Caco-2 (cell line): ENCODE measurements around the gene TBC1D17. TPM values are rescaled to one million over a fixed set of nuclear protein-coding genes. Genes with fewer than 3 reads are reported as not detected.
A peak's percentile ranks its signal among the peaks of the same experiment; 100 is the strongest.

Source experiments
- BruUV-seq: library from RNA; stranded (reverse); fragments of 400-500 nt; replicated peaks from 2 replicates; lab custom pipeline; 2021; lab: Mats Ljungman, UMichigan
- CTCF ChIA-PET: fragments of 300-600 bp; sonication (Branson Sonifier 250); formaldehyde crosslinking; loops from one replicate; lab custom pipeline; 2022; ENCODE audit warnings: antibody characterized with exemption; lab: Charles Lee
- POLR2A ChIA-PET: fragments of 300-600 bp; sonication (Branson Sonifier 250); formaldehyde crosslinking; loops from one replicate; lab custom pipeline; 2022; ENCODE audit warnings: antibody characterized with exemption; lab: Charles Lee
- DNase-seq, 2 experiments: peaks; one replicate each; pipeline versions ENCODE4 v3.0.0 to v3.0.0-alpha.2; 2020 to 2022
- H3K27me3 ChIP-seq: replicated peaks from 2 replicates; pipeline ENCODE4 v1.6.0; 2011; ENCODE audit warnings: low read length; ENCODE audit not compliant: control insufficient read depth, insufficient read depth
- H3K36me3 ChIP-seq: 2 replicates; pipeline ENCODE4 v1.5.1; 2011; ENCODE audit warnings: low read length; ENCODE audit not compliant: control insufficient read depth, insufficient read depth
- H3K4me1 ChIP-seq: fragments of 250-450 bp; sonication (Bioruptor Pico); 2 replicates; pipeline ENCODE4 v1.5.1; 2020; ENCODE audit warnings: mild to moderate bottlenecking
- H3K4me3 ChIP-seq: 2 replicates; pipeline ENCODE4 v1.5.1; 2011; ENCODE audit warnings: low read depth, mild to moderate bottlenecking, control low read depth, low read length
- H3K9me3 ChIP-seq: fragments of 250-450 bp; sonication (Bioruptor Pico); 2 replicates; pipeline ENCODE4 v1.5.1; 2020; ENCODE audit warnings: mild to moderate bottlenecking, moderate library complexity
- H3K27ac Mint-ChIP-seq: one replicate; pipeline ENCODE4 v1.8.0; 2022; ENCODE audit warnings: mixed read lengths; ENCODE audit not compliant: unreplicated experiment
- H3K27me3 Mint-ChIP-seq: one replicate; pipeline ENCODE4 v1.8.0; 2022; ENCODE audit warnings: mixed read lengths; ENCODE audit not compliant: insufficient read depth, unreplicated experiment
- H3K36me3 Mint-ChIP-seq: one replicate; pipeline ENCODE4 v1.8.0; 2022; ENCODE audit warnings: mild to moderate bottlenecking, mixed read lengths; ENCODE audit not compliant: insufficient read depth, unreplicated experiment
- H3K4me1 Mint-ChIP-seq: one replicate; pipeline ENCODE4 v1.8.0; 2022; ENCODE audit warnings: low read depth, mixed read lengths; ENCODE audit not compliant: unreplicated experiment
- H3K4me3 Mint-ChIP-seq: one replicate; pipeline ENCODE4 v1.8.0; 2022; ENCODE audit warnings: mild to moderate bottlenecking, moderate library complexity, mixed read lengths; ENCODE audit not compliant: unreplicated experiment
- H3K9me3 Mint-ChIP-seq: one replicate; pipeline ENCODE4 v1.8.0; 2022; ENCODE audit warnings: mixed read lengths; ENCODE audit not compliant: unreplicated experiment
- intact Hi-C: fragments of 100-400 bp; cut with micrococcal nuclease; formaldehyde crosslinking; loops from one replicate; pipeline ENCODE4 v1.10.0; 2022; ENCODE audit not compliant: unreplicated experiment
- total RNA-seq: library from RNA; stranded (reverse); gene quantifications from 2 replicates; pipeline ENCODE4 v1.2.3, GENCODE V29; 2022
- TF ChIP-seq, protein P1 (sequence below), 2 experiments: fragments of 200-600 bp in 1 of 2; IDR thresholded peaks; 1 replicate in 1 of 2; 2 replicates in 1 of 2; pipeline versions ENCODE4 v1.5.1 to v1.8.0; 2011 to 2022; ENCODE audit warnings: antibody characterized with exemption in 1 of 2, control low read depth in 1 of 2, inconsistent platforms in 1 of 2, low read depth in 1 of 2, low read length in 1 of 2, mild to moderate bottlenecking in 1 of 2, moderate library complexity in 1 of 2; ENCODE audit not compliant: insufficient read depth in 1 of 2, severe bottlenecking in 1 of 2, unreplicated experiment in 1 of 2

Gene TBC1D17
- total RNA-seq, 1 experiment from 2014 or later, result 55.3 TPM

DNA sequence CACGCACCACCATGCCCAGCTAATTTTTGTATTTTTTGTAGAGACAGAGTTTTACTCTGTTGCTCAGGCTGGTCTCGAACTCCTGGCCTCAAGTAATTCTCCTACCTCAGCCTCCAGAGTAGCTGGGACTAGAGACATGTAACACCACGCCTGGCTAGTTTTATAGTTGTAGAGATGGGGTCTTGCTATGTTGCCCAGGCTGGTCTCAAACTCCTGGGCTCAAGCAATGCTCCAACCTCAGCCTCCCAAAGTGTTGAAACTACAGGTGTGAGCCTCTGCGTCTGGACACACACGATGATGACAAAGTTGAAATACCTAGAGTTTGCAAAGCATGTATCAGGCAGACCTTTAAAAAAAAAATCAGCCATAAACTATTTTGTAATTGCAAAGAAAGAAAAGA is 31.1 kb upstream of the TBC1D17 start:
- ChIA-PET CTCF (no interaction called here), POLR2A (no interaction called here)
- Histone ChIP-seq H3K27me3 (no peaks in the 10 kb centered on the region), H3K36me3 (no peaks in the 10 kb centered on the region), H3K4me3 (no peak overlapping the region), H3K4me1 (peaks cover 5% of the 10 kb centered on the region), H3K9me3 (no peaks in the 10 kb centered on the region)
- DNase-seq, result no peak
- Mint-ChIP-seq H3K9me3 (peaks cover 16% of the 10 kb centered on the region), H3K36me3 (peaks cover 42% of the 10 kb centered on the region), H3K4me3 (no peak overlapping the region), H3K27me3 (no peaks in the 10 kb centered on the region), H3K4me1 (peaks cover 7% of the 10 kb centered on the region), H3K27ac (no peak overlapping the region)
- BruUV-seq, result no TSS peak
- TF ChIP-seq, protein P1, sequence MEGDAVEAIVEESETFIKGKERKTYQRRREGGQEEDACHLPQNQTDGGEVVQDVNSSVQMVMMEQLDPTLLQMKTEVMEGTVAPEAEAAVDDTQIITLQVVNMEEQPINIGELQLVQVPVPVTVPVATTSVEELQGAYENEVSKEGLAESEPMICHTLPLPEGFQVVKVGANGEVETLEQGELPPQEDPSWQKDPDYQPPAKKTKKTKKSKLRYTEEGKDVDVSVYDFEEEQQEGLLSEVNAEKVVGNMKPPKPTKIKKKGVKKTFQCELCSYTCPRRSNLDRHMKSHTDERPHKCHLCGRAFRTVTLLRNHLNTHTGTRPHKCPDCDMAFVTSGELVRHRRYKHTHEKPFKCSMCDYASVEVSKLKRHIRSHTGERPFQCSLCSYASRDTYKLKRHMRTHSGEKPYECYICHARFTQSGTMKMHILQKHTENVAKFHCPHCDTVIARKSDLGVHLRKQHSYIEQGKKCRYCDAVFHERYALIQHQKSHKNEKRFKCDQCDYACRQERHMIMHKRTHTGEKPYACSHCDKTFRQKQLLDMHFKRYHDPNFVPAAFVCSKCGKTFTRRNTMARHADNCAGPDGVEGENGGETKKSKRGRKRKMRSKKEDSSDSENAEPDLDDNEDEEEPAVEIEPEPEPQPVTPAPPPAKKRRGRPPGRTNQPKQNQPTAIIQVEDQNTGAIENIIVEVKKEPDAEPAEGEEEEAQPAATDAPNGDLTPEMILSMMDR (IDR thresholded peaks at IDR 0.05; ENCODE audit: insufficient read depth in 1 of 2, low read depth in 1 of 2, low read length in 1 of 2, severe bottlenecking in 1 of 2, unreplicated experiment in 1 of 2), result no peak
- intact Hi-C loops, result no loop called here

DNA sequence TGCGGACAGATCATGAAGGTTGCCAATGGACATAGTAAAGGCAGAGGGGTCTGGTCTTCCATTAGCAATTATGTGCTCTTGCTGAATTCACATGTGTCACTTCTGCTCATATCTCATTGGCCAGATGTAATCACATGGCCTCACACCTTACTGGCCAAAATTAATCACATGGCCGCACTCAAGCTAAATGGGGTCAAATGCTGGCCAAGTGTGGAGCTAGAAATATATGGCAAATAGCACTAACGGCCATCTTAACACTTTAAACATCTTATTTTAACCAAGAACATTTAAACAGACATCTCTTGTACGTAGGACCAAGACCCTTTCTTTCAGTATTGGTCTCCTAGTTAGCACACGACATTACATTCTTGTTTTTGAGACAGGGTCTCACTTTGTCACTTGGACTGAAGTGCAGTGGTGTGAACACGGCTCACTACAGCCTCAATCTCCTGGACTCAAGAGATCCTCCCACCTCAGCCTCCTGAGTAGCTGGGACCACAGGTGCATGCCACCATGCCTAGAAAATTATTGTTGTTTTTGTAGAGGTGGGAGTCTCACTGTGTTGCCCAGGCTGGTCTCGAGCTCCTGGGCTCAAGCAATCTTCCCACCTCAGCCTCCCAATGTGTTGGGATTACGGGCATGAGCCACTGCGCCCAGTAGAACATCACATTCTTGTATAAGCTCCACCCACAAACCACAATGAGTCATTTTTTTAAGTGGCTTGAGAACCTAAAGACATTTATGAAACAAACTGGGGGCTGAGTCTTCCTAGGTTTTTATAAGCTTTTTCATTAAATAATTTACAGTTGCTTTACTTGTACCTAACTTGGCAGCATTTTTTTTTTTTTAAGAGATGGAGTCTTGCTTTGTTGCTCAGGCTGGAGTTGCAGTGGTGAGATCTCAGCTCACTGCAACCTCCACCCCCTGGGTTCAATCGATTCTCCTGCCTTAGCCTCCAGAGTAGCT is 29.5 kb upstream of the TBC1D17 start:
- peaks cover 50% of the 10 kb centered on the region for H3K36me3 Mint-ChIP-seq
- BruUV-seq, result no TSS peak
- Histone ChIP-seq H3K27me3 (no peaks in the 10 kb centered on the region), H3K4me1 (peaks cover 14% of the 10 kb centered on the region), H3K9me3 (no peaks in the 10 kb centered on the region), H3K4me3 (no peak overlapping the region), H3K36me3 (no peaks in the 10 kb centered on the region)
- no peak overlapping the region for H3K27ac Mint-ChIP-seq
- DNase-seq, result no peak
- intact Hi-C loops, result no loop called here
- TF ChIP-seq, protein P1 (IDR thresholded peaks at IDR 0.05; ENCODE audit: insufficient read depth in 1 of 2, low read depth in 1 of 2, low read length in 1 of 2, severe bottlenecking in 1 of 2, unreplicated experiment in 1 of 2), result no peak
- H3K4me3 Mint-ChIP-seq, result no peak overlapping the region
- ChIA-PET POLR2A (interaction anchor here (0.6 kb wide), 1 partner anchor 81 kb away, joined by 4 read pairs; the partner anchor contains the start of gene AP2A1), CTCF (interaction anchor here (0.6 kb wide), 1 partner anchor 40 kb away, joined by 3 read pairs; no protein-coding TSS in a partner anchor)
- H3K9me3 Mint-ChIP-seq, result peaks cover 16% of the 10 kb centered on the region
- peaks cover 17% of the 10 kb centered on the region for H3K4me1 Mint-ChIP-seq
- H3K27me3 Mint-ChIP-seq, result no peaks in the 10 kb centered on the region

DNA sequence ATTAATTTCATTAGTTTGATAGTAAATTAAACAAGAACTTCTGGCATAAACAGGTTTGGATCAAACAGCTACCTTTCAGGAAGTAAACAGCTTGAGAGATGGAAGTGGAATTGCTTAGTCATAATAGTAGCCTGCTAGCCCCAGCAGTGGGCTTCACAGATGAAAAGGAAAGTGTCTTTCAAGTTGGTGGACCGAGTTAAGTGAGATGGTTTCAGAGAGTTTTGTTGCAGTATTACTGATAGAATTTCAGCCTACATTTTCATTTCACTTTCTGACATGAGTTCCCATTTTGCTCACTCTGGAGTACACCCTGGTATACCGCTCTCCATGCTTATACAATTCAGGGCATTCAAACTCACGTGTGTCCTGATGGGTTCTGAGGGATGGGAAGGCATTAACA is 28.6 kb upstream of the TBC1D17 start:
- CTCF ChIA-PET, result no interaction called here
- peaks cover 14% of the 10 kb centered on the region for H3K4me1 ChIP-seq
- no TSS peak for BruUV-seq
- peaks cover 16% of the 10 kb centered on the region for H3K9me3 Mint-ChIP-seq
- no peak for DNase-seq
- TF ChIP-seq, protein P1 (IDR thresholded peaks at IDR 0.05; ENCODE audit: insufficient read depth in 1 of 2, low read depth in 1 of 2, low read length in 1 of 2, severe bottlenecking in 1 of 2, unreplicated experiment in 1 of 2), result no peak
- peaks cover 51% of the 10 kb centered on the region for H3K36me3 Mint-ChIP-seq
- intact Hi-C loops, result no loop called here
- H3K4me3 Mint-ChIP-seq, result peak overlapping the region; percentile 32
- H3K4me1 Mint-ChIP-seq, result peaks cover 17% of the 10 kb centered on the region
- H3K27me3 Mint-ChIP-seq, result no peaks in the 10 kb centered on the region
- no peaks in the 10 kb centered on the region for H3K36me3 ChIP-seq
- no peak overlapping the region for H3K4me3 ChIP-seq
- POLR2A ChIA-PET, result interaction anchor here (1.1 kb wide), 1 partner anchor 207 kb away, joined by 3 read pairs; the partner anchor contains the start of gene SCAF1
- no peaks in the 10 kb centered on the region for H3K27me3 ChIP-seq
- H3K9me3 ChIP-seq, result no peaks in the 10 kb centered on the region
- H3K27ac Mint-ChIP-seq, result no peak overlapping the region
